Mucosa of descending colon (tissue), 3 donors: ENCODE results near the gene PLA2G6. TPM values are rescaled to one million over a fixed set of nuclear protein-coding genes. Genes with fewer than 3 reads are reported as not detected.

ENCODE experiments used
- ATAC-seq: fragments of 200-7000 bp; cut with Tn5 transposase; one replicate; pipeline ENCODE4 v1.9.1; 2020; ENCODE audit warnings: mild to moderate bottlenecking, moderate library complexity
- DNase-seq, 3 donors: peaks; one replicate each; pipeline ENCODE4 v3.0.0-alpha.2; 2020
- H3K36me3 ChIP-seq: fragments of 200-600 bp; one replicate; pipeline ENCODE4 v1.8.0; 2021; ENCODE audit warnings: low read depth, mild to moderate bottlenecking
- H3K4me1 ChIP-seq: fragments of 200-600 bp; one replicate; pipeline ENCODE4 v1.8.0; 2021; ENCODE audit warnings: low read depth, mild to moderate bottlenecking
- H3K4me3 ChIP-seq: fragments of 200-600 bp; one replicate; pipeline ENCODE4 v1.8.0; 2021; ENCODE audit warnings: mild to moderate bottlenecking
- H3K9me3 ChIP-seq: fragments of 200-600 bp; one replicate; pipeline ENCODE4 v1.8.0; 2021; ENCODE audit warnings: mild to moderate bottlenecking
- intact Hi-C, 2 donors: fragments of 100-400 bp; cut with DNase I in 1 of 2; cut with micrococcal nuclease in 1 of 2; formaldehyde crosslinking; loops; one replicate each; pipeline versions ENCODE4 v1.11.0 to v1.11.1; 2022; cut with DNase I, micrococcal nuclease
- total RNA-seq, 3 donors: library from RNA; stranded (reverse); fragmentation: NEBNext Ultra II Directional in 2 of 3; extraction: Animal tissue kit (Norgen Biotek cat#: 25700) in 2 of 3; gene quantifications; one replicate each; pipeline versions ENCODE4 v1.2.1 to v1.2.4, GENCODE V29; 2021 to 2023
- TF ChIP-seq, protein P1 (sequence below): fragments of 200-600 bp; IDR thresholded peaks from one replicate; pipeline ENCODE4 v1.8.0; 2022; ENCODE audit warnings: antibody characterized with exemption, mild to moderate bottlenecking
- donor health status: DM: no; HTN: no; CAD: no; lungs with moderate emphysema.
- donor health status: DM: no; HTN: no; CAD: no.
- donor health status: DM: no; HTN: yes; CAD: no.

The PLA2G6 gene
- total RNA-seq, 3 donors from 2014 or later: 28.5 to 38.7 (median 35.9) TPM

DNA sequence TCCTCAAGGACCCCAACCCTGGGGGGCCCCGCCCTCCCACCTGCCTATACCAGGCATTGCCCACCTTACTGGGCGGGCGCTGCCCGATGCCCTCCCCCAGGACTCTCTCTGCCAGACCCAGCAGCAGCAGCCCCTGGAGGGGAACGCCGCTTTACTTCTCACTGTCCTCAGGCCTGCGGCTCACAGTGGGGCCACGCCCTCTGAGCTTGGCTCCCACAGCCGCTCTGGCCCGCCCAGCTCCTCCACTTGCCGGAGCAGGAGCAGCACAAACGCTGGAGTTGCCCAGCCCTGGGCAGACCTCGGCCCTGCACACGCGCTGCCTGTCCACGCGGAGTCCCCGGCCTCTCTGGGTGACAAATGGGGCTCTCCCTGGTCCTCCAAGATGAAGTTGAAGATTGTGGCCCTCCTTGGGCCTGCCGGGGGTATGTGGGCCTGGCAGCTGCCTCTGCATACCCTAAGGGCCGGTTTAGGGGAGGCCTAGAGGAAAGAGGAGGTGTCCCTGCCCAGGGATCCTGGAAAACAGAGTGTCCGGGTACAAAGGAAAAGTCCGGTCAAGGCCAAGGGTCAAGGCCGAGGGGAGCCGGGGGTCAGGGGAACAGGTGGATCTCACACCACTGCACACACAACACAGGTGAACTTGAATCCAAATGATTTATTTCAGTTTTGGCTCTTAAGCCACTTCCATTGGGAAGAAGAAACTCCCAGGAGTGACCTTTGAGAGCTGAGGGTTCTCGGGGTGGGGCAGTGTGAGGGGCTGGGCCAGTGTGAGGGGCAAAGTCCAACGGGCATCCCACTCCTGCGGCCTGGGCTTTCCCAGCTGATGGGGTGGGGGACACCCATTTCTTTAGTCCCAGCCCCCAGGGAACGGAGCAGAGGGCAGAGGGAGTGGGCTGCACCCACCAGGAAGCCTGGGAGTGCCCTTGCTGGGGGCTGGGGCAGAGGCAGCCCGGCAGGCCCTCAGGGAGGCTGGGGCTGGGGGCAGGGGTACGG lies 70.5 kb downstream of the PLA2G6 start:
- DNase-seq (peak; percentile 74 to 86 (median 83)), ATAC-seq (peak; percentile 61)
- Histone ChIP-seq H3K9me3 (no peaks in the 10 kb centered on the region), H3K4me1 (peaks cover 36% of the 10 kb centered on the region), H3K4me3 (no peak overlapping the region), H3K36me3 (no peaks in the 10 kb centered on the region)
- intact Hi-C loops: loop anchor here in 1 of 2 donors (10.0 kb wide), 1 partner anchor 244 kb away; no protein-coding TSS in a partner anchor
- TF ChIP-seq, protein P1, sequence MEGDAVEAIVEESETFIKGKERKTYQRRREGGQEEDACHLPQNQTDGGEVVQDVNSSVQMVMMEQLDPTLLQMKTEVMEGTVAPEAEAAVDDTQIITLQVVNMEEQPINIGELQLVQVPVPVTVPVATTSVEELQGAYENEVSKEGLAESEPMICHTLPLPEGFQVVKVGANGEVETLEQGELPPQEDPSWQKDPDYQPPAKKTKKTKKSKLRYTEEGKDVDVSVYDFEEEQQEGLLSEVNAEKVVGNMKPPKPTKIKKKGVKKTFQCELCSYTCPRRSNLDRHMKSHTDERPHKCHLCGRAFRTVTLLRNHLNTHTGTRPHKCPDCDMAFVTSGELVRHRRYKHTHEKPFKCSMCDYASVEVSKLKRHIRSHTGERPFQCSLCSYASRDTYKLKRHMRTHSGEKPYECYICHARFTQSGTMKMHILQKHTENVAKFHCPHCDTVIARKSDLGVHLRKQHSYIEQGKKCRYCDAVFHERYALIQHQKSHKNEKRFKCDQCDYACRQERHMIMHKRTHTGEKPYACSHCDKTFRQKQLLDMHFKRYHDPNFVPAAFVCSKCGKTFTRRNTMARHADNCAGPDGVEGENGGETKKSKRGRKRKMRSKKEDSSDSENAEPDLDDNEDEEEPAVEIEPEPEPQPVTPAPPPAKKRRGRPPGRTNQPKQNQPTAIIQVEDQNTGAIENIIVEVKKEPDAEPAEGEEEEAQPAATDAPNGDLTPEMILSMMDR: no peak

DNA sequence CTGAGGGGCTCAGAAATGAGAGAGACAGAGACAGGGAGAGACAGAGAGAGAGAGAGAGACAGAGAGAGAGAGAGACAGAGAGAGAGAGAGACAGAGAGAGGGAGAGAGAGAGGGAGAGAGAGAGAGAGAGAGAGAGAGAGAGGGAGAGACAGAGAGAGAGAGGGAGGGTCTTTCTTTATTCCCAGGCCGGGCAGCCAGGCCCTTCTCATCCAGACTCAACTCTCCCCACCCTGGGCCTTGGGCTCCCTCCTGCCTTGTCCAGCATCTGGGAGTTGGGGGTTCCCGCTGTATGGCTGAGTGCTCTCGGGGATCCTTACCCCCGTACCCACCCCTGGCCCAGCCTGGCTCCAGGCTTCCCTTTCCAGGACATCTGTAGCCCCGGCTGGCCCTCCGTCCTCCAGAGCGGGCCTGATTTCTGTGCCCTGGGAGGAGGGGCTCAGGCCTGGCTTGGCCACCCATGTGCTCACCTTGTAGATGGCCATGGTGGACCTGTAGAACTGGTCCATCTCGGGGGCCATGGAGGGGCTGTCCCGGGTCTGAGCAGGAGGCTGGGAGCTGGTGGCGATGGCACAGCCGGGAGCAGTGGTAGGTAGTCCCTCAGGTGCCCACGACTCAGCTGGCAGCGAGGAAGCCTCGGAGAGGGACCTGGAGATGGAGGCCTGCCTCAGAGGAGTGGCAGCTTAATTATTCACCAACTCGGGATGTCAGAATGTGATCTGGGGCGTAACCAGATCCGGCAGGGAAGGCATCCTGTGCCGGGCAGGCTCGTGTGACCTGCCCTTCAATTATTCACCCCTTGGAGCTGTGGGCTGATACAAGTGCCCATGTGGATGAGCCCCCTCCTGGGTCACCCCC lies 71.4 kb downstream of the PLA2G6 start, which contains the start of gene BAIAP2L2:
Gene BAIAP2L2, minus strand, starts transcription at position 677 of the 855 bp plus-strand sequence. Its CDS starts 159 bp downstream, at position 518.
- intact Hi-C loops: loop anchor here in 1 of 2 donors (10.0 kb wide), 1 partner anchor 245 kb away; no protein-coding TSS in a partner anchor
- TF ChIP-seq, protein P1: no peak
- H3K9me3 ChIP-seq: no peaks in the 10 kb centered on the region
- H3K4me1 ChIP-seq: peaks cover 36% of the 10 kb centered on the region
- peak; percentile 70 for ATAC-seq
- no peaks in the 10 kb centered on the region for H3K36me3 ChIP-seq
- peak; percentile 77 to 84 (median 82) for DNase-seq
- peak within 1 kb of the TSS; percentile 26 for H3K4me3 ChIP-seq

DNA sequence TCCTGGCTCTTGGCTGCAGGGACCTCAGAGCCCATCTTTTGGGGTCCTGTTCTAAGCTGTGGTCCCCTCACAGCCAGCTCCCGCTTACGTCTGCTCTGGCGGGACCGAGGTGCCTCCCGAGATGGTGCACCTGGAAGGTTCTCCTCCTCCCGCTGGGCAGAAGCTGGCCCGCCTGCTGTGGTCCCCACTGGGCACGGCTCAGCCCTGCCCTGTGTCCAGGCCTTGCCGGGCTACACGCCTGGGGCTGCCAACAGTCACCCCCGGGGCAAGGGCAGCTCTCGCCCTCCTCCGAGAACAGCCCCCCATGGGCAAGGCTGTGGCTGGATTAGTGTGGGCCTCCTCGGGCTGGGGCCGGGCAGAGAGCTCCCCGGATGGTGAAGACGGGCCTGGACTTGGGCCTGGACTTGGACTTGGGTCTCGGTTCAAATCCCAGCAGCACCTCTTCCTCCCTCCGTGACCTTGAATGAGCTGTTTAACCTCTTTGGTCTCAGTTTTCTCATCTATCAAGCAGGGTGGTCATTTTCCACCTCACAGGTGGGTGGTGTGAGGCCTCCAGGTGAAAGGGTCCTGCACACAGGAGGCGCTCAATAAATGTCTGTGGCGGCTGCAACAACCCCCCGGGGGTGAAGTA lies 72.1 kb downstream of the PLA2G6 start:
- intact Hi-C loops: loop anchor here in 1 of 2 donors (10.0 kb wide), 1 partner anchor 245 kb away; no protein-coding TSS in a partner anchor
- H3K9me3 ChIP-seq: no peaks in the 10 kb centered on the region
- peaks cover 36% of the 10 kb centered on the region for H3K4me1 ChIP-seq
- TF ChIP-seq, protein P1: no peak
- peak in 1 of 3 donors; percentile 42 for DNase-seq
- no peaks in the 10 kb centered on the region for H3K36me3 ChIP-seq
- H3K4me3 ChIP-seq: no peak overlapping the region
- ATAC-seq: no peak

DNA sequence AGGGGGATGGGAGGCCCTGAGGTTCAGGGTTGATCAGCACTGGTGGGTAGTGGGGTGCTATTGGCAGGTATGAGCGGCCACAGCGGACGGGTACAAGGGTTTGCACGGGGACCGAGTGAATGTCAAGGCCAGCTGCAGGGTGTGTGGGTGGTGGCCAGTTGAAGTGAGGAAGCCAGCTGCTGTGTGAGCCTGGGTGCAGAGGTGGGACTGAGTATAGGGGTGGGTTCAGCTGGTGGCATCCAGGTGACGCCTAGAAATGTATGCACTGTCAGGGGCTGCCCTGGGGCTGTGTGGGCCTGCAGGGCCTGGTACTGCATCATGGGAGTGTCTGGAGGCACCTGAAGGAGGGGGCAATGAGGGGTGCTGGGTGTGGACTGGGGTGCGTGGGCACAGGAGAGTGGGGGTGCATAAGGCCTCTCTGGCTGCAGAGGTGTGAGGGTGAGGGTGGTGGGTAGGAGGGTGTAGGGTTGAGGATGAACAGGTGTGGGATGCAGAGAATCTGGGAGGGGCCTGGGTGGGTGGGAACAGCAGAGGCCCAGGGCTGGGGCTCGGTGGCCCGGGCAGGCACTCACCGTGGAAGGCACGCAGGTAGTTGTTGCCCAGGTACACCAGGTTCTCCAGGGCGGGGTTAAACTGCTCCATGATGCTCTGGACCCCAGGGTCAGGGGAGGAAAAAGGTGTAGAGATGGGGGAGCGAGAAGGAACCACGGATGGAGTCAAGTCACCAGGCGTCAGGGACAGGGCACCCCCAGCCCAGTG lies 72.9 kb downstream of the PLA2G6 start:
- no peaks in the 10 kb centered on the region for H3K36me3 ChIP-seq
- no peak overlapping the region for H3K4me3 ChIP-seq
- intact Hi-C loops: no loop called here
- ATAC-seq (peak; percentile 12), DNase-seq (peak in 2 of 3 donors; percentile 24 to 39)
- TF ChIP-seq, protein P1: no peak
- H3K9me3 ChIP-seq: no peaks in the 10 kb centered on the region
- H3K4me1 ChIP-seq: peaks cover 36% of the 10 kb centered on the region
